ENCODE data around the gene MYO1E.

Gene MYO1E

DNA sequence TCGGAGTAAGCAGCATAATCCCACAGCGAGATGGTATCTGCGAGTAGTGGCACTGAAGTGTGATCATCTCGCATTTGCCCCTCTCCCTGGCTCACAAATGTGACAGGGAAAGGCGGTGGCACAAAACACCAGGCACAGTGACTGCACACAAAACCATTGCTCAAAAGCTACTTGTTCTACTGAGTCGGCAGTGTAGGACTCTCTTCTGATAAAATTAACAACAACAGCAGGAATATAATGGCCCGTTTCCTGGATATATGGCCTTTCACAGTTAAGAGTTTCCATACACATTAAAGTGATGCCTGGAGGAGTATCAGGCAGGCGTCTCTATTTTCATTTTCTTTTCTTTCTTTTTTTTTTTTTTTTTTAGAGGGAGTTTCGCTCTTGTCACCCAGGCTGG, 69.0 kb downstream of the MYO1E start:
- in situ Hi-C loops (cut with HindIII; ENCODE audit: low pct_ligation_motif_present, low pct_unique_long_range_greater_than_20kb, low sequenced_read_pairs), result no loop called here
- DNase-seq, result no peak

- DNase-seq, result no peak
- in situ Hi-C loops (cut with HindIII; ENCODE audit: low pct_ligation_motif_present, low pct_unique_long_range_greater_than_20kb, low sequenced_read_pairs), result no loop called here
Measured at GRCh38 chr15:59303136-59303535, 69.5 kb downstream of the MYO1E start.

DNA sequence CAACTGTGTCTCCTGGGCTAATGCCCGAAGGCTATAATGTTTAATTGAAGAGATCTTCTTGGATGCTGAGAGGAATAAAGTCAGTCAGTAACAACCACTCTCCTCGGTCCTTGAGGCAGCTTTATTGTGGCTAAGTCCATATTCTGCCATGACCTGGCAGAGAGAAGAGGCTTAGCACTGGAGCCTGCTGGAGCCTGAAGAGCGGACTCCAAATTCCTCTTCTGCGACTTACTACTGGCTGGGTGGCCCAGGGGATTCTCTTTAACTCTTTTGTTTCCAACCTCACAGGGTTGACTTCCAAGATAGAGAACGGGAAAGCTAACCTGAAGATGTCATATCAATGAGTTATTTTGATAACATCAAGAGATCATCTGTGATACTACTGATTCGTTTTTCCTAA, 71.1 kb downstream of the MYO1E start:
- in situ Hi-C loops (cut with HindIII; ENCODE audit: low pct_ligation_motif_present, low pct_unique_long_range_greater_than_20kb, low sequenced_read_pairs), result no loop called here
- no peak for DNase-seq

DNA sequence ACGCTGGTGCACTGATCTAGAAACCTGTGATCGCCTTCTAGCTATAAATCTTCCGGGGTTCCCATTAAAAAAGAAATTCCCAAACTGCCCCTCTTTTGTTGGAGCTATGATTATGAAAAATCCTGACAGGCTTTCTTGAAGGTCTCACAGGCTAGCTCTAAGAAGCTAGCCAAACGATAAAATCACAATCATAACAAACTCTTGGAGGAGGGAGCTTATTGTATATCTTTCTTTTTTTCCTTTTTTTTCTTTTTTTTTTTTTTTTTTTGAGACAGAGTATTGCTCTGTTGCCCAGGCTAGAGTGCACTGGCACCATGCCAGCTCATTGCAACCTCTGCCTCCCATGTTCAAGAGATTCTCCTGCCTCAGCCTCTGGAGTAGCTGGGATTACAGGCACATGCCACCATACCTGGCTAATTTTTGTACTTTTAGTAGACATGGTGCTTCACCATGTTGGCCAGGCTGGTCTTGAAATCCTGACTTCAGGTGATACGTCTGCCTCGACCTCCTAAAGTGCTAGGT, 72.0 kb downstream of the MYO1E start:
- DNase-seq, result peak; percentile 37
- in situ Hi-C loops (cut with HindIII; ENCODE audit: low pct_ligation_motif_present, low pct_unique_long_range_greater_than_20kb, low sequenced_read_pairs), result no loop called here

GRCh38 chr15:59299929-59300617, 72.6 kb downstream of the MYO1E start:
- in situ Hi-C loops (cut with HindIII; ENCODE audit: low pct_ligation_motif_present, low pct_unique_long_range_greater_than_20kb, low sequenced_read_pairs), result no loop called here
- peak; percentile 94 for DNase-seq

- in situ Hi-C loops (cut with HindIII; ENCODE audit: low pct_ligation_motif_present, low pct_unique_long_range_greater_than_20kb, low sequenced_read_pairs), result no loop called here
- no peak for DNase-seq
Measured at GRCh38 chr15:59298854-59299250, 73.8 kb downstream of the MYO1E start.

DNA sequence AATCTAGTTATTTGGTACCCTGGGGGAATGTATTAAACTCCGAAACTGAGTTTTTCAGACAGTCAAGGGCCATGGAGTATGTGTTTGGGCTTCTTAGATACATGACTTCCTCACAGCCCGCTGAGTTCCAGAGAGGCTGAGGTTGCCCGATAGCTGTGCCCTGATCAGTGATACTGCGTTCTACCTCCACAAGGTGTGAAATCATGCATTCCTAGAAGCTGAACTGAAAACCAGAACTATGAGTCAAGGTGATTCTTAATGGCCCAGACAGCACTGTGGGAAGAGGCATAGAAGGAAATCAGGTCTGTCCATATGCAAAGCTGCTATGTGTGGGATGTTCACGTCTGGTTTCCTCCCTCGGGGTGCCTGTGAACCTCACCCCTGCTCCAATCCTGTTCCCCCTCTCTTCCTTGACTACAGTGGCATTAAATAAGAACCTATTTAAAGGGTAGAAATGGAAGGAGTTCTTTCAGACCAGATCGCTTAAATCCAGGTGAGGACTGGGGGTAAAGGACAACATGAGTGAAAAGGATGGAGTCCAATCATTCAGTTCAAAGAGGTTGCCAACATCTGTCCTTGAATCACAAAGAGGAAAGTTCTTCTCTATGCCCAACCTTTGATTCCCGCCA, 74.3 kb downstream of the MYO1E start:
- in situ Hi-C loops (cut with HindIII; ENCODE audit: low pct_ligation_motif_present, low pct_unique_long_range_greater_than_20kb, low sequenced_read_pairs), result no loop called here
- DNase-seq, result no peak

- in situ Hi-C loops (cut with HindIII; ENCODE audit: low pct_ligation_motif_present, low pct_unique_long_range_greater_than_20kb, low sequenced_read_pairs), result no loop called here
- peak; percentile 75 for DNase-seq
Measured at GRCh38 chr15:59296181-59296617, 76.5 kb downstream of the MYO1E start.

DNA sequence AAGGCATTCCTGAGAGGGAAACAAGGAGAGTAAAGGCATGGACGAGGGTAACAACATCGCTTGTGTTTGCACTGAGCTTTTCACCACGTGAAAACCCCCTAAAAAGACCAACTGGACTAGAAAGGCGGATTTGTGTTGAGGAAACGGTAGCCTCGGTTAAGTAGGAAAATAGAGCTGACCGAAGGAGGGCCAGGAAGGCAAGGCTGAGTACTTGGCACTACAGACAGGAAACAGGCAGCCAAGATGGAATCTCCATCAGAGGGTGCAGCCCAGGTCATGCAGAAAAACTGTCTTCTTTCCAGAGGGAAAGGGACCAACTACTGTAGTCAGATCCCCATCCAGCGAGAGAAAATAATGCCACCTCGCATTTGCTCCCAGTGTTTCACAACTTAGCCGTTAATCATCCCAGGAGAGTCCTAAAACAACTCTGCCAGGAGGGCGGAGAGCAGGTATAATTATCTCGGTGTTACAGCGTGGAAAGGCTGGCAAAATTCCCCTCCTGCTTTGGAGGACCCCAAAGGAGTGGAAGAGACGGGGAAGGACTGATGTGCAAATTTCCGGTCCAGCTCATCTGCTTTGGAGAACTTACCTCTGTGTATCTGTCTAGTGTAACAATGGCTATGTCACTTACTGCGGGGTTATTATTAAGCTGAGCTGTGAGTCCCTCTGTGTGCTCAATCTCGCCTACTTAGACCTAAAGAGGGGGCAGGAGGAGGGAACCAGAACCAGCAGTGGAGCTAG, 77.2 kb downstream of the MYO1E start:
- in situ Hi-C loops (cut with HindIII; ENCODE audit: low pct_ligation_motif_present, low pct_unique_long_range_greater_than_20kb, low sequenced_read_pairs), result no loop called here
- DNase-seq, result peak; percentile 49

GRCh38 chr15:59294574-59295260, 78.0 kb downstream of the MYO1E start:
- in situ Hi-C loops (cut with HindIII; ENCODE audit: low pct_ligation_motif_present, low pct_unique_long_range_greater_than_20kb, low sequenced_read_pairs), result no loop called here
- DNase-seq, result peak; percentile 85

DNA sequence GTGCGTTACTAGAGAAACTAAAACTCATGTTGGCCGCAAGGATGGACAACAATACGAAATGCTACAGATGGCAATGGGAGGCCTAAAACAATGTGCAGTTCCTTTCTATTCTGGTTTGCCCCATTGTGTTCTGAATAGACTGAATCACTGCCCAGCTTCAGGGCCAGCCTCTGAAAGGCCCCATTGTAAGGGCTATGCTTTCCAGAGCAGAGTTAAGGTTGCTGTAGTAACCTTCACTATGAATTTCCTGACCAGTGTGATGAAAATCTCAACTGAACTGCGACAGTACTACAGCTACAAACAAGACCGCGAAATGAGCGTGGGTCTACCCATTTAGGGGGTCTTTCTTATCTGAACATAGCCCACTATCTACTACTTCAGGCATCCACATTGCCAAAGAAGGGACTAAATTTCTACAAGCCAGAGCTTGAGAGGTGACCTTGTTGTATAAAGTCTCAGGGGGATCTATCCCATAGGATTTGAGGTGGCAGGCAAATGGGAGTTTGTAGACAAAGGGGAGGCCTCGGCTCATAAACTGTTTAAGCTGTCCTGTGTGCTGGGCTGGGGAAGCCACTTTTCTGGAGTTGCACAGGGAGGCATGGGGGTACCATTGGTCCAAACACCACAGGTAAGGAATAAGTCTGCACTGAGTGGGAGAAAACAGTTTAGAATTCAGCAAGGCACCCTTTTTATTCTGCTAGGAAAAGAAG, 80.1 kb downstream of the MYO1E start:
- in situ Hi-C loops (cut with HindIII; ENCODE audit: low pct_ligation_motif_present, low pct_unique_long_range_greater_than_20kb, low sequenced_read_pairs), result no loop called here
- no peak for DNase-seq

DNA sequence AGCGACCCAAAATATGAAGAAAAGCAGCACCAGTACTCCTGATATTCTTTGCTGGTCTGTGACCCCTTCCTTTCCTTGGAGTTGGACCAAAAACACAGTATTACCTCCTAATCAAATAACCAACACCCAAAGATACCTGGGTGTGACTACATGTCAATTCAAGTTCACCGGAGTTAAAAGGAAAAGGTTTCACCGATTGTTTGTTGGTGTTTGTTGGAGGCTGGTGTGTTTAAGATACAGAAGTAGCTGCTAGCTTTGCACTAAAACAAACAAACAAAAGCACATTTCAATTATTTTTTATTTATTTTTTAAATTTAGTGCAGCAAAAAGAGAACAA, 81.5 kb downstream of the MYO1E start:
- DNase-seq, result no peak
- in situ Hi-C loops (cut with HindIII; ENCODE audit: low pct_ligation_motif_present, low pct_unique_long_range_greater_than_20kb, low sequenced_read_pairs), result no loop called here

DNA sequence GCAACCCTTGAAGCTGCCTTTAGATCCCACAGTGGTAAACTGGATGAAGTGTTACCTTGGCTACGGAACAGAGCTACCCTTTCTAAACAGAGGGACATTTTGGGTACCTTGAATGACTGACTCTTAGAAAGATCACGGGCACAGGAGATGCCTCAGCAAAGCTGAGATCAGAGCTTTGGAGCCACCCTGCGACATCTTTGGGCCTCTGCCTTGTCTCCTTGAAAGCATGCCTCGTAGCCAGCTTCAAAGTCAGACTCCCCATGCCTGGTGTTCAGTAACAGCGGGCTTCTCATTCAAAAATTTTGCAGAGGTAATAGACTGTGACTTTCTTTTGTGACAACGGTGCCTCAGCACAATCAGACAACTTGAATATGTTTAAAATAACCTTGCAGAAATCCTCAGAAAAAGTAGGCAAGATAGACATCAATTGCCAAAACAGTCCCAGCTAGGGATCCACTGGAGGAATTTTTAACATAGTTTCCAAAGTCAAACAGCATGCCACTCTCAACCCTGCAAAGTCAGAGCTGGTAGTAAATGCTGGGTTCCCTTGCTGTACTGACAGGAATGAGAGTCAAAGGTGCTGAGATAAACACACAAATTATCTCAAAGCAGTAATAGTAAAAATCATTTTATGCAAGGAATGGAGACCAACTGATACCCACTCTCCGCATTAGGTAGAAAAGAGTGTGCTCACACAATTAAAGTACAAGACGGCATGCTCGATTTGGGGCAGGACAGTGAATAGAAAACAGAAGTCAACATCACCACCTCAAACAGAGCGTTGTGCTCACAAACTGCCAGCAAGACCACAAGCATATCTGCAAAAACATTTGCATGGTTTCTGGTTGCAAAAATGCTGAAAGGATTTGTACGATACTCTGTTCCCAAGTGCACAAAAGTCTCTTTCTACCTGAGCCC, 82.1 kb downstream of the MYO1E start:
- in situ Hi-C loops (cut with HindIII; ENCODE audit: low pct_ligation_motif_present, low pct_unique_long_range_greater_than_20kb, low sequenced_read_pairs), result no loop called here

DNA sequence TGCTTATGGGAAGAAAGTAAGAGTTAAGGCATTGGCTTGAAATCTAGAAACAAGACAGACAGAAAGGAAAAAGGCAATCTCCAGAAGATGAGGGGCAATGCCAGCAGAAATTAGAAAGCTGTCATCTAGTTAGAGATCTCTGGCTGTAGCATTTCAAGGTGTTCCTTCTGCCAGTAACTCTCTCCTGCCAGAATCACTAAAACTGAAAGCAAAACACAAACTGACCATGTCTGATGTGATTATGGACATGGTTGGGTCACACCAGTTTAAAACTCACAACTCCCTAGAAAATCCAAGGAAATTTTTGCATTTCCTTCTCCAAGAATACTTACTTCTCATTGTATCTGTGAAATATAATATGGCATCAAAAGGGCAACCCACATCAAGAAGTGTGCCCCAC, 83.1 kb downstream of the MYO1E start:
- DNase-seq, result no peak
- in situ Hi-C loops (cut with HindIII; ENCODE audit: low pct_ligation_motif_present, low pct_unique_long_range_greater_than_20kb, low sequenced_read_pairs), result no loop called here

More for the DNA sequence above, 82.1 kb downstream of the MYO1E start:
- DNase-seq, result no peak

DNA sequence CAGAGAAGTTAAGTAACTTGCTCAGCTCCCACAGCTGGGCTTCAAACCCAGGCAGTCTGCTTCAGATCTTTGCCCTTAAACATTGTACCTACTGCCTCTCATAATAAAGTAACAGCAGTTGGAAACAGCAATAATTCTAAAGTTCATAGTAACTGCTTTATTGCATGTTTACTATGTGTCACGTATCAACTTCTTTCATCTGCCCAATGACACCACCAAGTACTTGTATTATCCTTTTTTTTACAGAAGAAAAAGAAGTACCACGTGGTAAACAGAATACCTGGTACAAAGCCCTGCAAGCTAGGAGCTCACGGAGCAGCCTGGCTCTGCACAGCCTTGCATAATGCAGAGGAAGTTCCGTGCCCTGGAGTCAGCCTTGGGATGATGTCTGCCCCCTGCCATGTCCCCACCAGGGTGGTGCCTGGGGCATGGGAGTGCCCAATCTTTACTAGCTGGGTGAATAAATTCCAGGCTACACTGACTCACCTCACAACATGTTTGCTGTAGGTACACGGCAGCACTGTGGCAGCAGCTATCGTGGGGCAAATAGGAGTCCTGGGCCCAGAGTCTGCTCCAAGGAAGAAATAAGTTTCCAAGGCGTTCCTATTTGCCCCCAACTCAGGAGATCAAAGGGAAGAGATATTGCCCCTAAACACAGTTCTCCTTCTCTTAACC, 88.8 kb downstream of the MYO1E start:
- in situ Hi-C loops (cut with HindIII; ENCODE audit: low pct_ligation_motif_present, low pct_unique_long_range_greater_than_20kb, low sequenced_read_pairs), result no loop called here
- DNase-seq, result peak; percentile 30

DNA sequence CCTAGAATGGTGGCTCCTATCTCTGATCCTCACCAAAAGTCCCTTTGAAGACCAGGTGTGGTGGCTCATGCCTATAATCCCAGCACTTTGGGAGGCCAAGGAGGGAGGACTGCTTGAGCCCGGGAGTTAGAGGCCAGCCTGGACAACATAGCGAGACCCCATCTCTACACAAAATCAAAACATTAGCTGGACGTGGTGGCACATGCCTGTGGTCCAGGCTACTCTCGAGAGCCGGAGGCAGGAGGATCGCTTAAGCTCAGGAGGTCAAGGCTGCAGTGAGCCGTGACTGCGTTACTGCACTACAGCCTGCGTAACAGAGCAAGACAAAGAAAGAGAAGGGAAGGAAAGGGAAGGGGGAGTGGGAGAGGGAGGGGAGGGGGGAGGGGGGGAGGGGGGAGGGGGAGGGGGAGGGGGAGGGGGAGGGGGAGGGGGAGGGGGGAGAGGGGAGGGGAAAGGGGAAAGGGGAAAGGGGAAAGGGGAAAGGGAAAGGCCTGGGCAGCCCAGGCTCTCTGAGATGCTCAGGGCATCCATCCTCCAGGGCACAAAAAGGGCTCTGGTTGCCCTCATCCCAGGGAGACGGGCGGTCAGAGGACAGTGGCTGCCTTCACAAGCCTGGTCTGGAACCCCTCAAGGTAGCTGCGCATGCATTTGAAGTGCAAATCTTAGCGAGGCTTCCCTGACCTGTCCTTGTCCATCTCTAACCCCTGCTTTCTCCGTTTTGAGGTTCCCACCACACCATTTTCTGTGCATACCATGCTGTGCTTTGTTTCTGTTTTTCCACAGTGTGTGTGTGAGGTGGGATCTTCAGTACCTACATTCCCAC, 89.9 kb downstream of the MYO1E start:
- no peak for DNase-seq
- in situ Hi-C loops (cut with HindIII; ENCODE audit: low pct_ligation_motif_present, low pct_unique_long_range_greater_than_20kb, low sequenced_read_pairs), result no loop called here
